Astrocyte (in vitro differentiated cells and primary cell): Measurements from ENCODE around the gene ZNF385B. TPM values are rescaled to one million over a fixed set of nuclear protein-coding genes. Genes with fewer than 3 reads are reported as not detected.

Experiments used
- DNase-seq: peaks from one replicate; pipeline ENCODE4 v3.0.0-alpha.2; 2010; ENCODE audit warnings: low read depth
- FAIRE-seq: peaks from 2 replicates; lab custom pipeline; 2011; peaks lifted over from hg19 to GRCh38; lab: Jason Lieb, UNC
- H2AFZ ChIP-seq: 2 replicates; pipeline ENCODE4 v1.6.0; 2012; ENCODE audit warnings: low read depth, low read length, inconsistent platforms
- H3K27ac ChIP-seq: 2 replicates; pipeline ENCODE4 v1.5.1; 2011; ENCODE audit warnings: low read depth, low read length, inconsistent platforms
- H3K27me3 ChIP-seq: 2 replicates; pipeline ENCODE4 v1.6.0; 2011; ENCODE audit warnings: low read length, inconsistent platforms; ENCODE audit not compliant: insufficient read depth
- H3K36me3 ChIP-seq: 2 replicates; pipeline ENCODE4 v1.5.1; 2011; ENCODE audit warnings: low read length, inconsistent platforms; ENCODE audit not compliant: insufficient read depth
- H3K4me1 ChIP-seq: 2 replicates; pipeline ENCODE4 v1.5.1; 2011; ENCODE audit warnings: low read length, inconsistent platforms; ENCODE audit not compliant: insufficient read depth
- H3K4me2 ChIP-seq: 2 replicates; pipeline ENCODE4 v1.6.0; 2012; ENCODE audit warnings: low read length, inconsistent platforms
- H3K4me3 ChIP-seq: 2 replicates; pipeline ENCODE4 v1.5.1; 2011; ENCODE audit warnings: low read depth, mild to moderate bottlenecking, low read length, inconsistent platforms; ENCODE audit not compliant: insufficient read depth
- H3K79me2 ChIP-seq: 2 replicates; pipeline ENCODE4 v1.6.0; 2012; ENCODE audit warnings: mild to moderate bottlenecking, low read length, inconsistent platforms; ENCODE audit not compliant: insufficient read depth
- H3K9ac ChIP-seq: 2 replicates; pipeline ENCODE4 v1.6.0; 2012; ENCODE audit warnings: mild to moderate bottlenecking, low read length, inconsistent platforms
- H3K9me3 ChIP-seq: 2 replicates; pipeline ENCODE4 v1.5.1; 2012; ENCODE audit warnings: low read depth, mild to moderate bottlenecking, low read length, inconsistent platforms; ENCODE audit not compliant: insufficient read depth
- H4K20me1 ChIP-seq: 2 replicates; pipeline ENCODE4 v1.6.0; 2012; ENCODE audit warnings: low read length, inconsistent platforms; ENCODE audit not compliant: insufficient read depth
- H3K27ac Mint-ChIP-seq: one replicate; pipeline ENCODE4 v1.8.0; 2021; ENCODE audit warnings: mild to moderate bottlenecking, mixed read lengths; ENCODE audit not compliant: unreplicated experiment
- H3K27me3 Mint-ChIP-seq: one replicate; pipeline ENCODE4 v1.8.0; 2021; ENCODE audit warnings: low read depth, mixed read lengths; ENCODE audit not compliant: unreplicated experiment
- H3K36me3 Mint-ChIP-seq: one replicate; pipeline ENCODE4 v1.8.0; 2021; ENCODE audit warnings: low read depth, mixed read lengths; ENCODE audit not compliant: unreplicated experiment
- H3K4me1 Mint-ChIP-seq: one replicate; pipeline ENCODE4 v1.8.0; 2021; ENCODE audit warnings: low read depth, mixed read lengths; ENCODE audit not compliant: unreplicated experiment
- H3K4me3 Mint-ChIP-seq: one replicate; pipeline ENCODE4 v1.8.0; 2021; ENCODE audit warnings: mild to moderate bottlenecking, moderate library complexity, mixed read lengths; ENCODE audit not compliant: unreplicated experiment
- H3K9me3 Mint-ChIP-seq: one replicate; pipeline ENCODE4 v1.8.0; 2021; ENCODE audit warnings: mild to moderate bottlenecking, mixed read lengths; ENCODE audit not compliant: unreplicated experiment
- CTCF ChIP-seq: IDR thresholded peaks from 2 replicates; pipeline ENCODE4 v1.5.1; 2011; ENCODE audit warnings: low read depth, mild to moderate bottlenecking, inconsistent platforms, low read length, moderate library complexity; ENCODE audit not compliant: insufficient read depth
- EZH2 ChIP-seq: IDR thresholded peaks from 2 replicates; pipeline ENCODE4 v1.6.1; 2012; ENCODE audit warnings: mild to moderate bottlenecking, low read length, inconsistent platforms; ENCODE audit not compliant: insufficient read depth
- total RNA-seq: library from RNA; stranded (reverse); gene quantifications from 2 replicates; pipeline ENCODE4 v1.2.1, GENCODE V29; 2021

ZNF385B gene
- total RNA-seq, 1 donor from 2014 or later: 0.27 TPM

- H3K27ac ChIP-seq: no peak overlapping the region
- no peaks in the 10 kb centered on the region for H3K79me2 ChIP-seq
- FAIRE-seq (no peak), DNase-seq (no peak)
- Mint-ChIP-seq H3K9me3 (no peaks in the 10 kb centered on the region), H3K36me3 (no peaks in the 10 kb centered on the region), H3K27ac (no peak overlapping the region), H3K27me3 (peaks cover 5% of the 10 kb centered on the region), H3K4me3 (no peak overlapping the region), H3K4me1 (no peaks in the 10 kb centered on the region)
- no peak overlapping the region for H3K9ac ChIP-seq
- no peak overlapping the region for H3K4me3 ChIP-seq
- no peak for TF ChIP-seq CTCF
- no peak for TF ChIP-seq EZH2
- H4K20me1 ChIP-seq: no peaks in the 10 kb centered on the region
- H3K36me3 ChIP-seq: no peaks in the 10 kb centered on the region
- H2AFZ ChIP-seq: no peak overlapping the region
- H3K4me1 ChIP-seq: no peaks in the 10 kb centered on the region
- H3K27me3 ChIP-seq: peaks cover 2% of the 10 kb centered on the region
- H3K9me3 ChIP-seq: no peaks in the 10 kb centered on the region
- no peak overlapping the region for H3K4me2 ChIP-seq
Observed at GRCh38 chr2:179876266-179876665, 14.9 kb upstream of the ZNF385B start.

GRCh38 chr2:179875864-179876263, 14.5 kb upstream of the ZNF385B start:
- H3K36me3 Mint-ChIP-seq: no peaks in the 10 kb centered on the region
- Histone ChIP-seq H3K79me2 (no peaks in the 10 kb centered on the region), H3K9ac (no peak overlapping the region), H4K20me1 (no peaks in the 10 kb centered on the region), H3K27ac (no peak overlapping the region), H2AFZ (no peak overlapping the region), H3K4me3 (no peak overlapping the region), H3K4me2 (no peak overlapping the region), H3K9me3 (no peaks in the 10 kb centered on the region), H3K36me3 (no peaks in the 10 kb centered on the region), H3K27me3 (peaks cover 2% of the 10 kb centered on the region), H3K4me1 (no peaks in the 10 kb centered on the region)
- no peak for DNase-seq
- no peaks in the 10 kb centered on the region for H3K9me3 Mint-ChIP-seq
- no peak overlapping the region for H3K27ac Mint-ChIP-seq
- peaks cover 5% of the 10 kb centered on the region for H3K27me3 Mint-ChIP-seq
- TF ChIP-seq EZH2 (no peak), CTCF (no peak)
- H3K4me1 Mint-ChIP-seq: no peaks in the 10 kb centered on the region
- H3K4me3 Mint-ChIP-seq: no peak overlapping the region
- no peak for FAIRE-seq

- peaks cover 39% of the 10 kb centered on the region for H3K27me3 Mint-ChIP-seq
- no peak overlapping the region for H3K4me3 Mint-ChIP-seq
- H3K36me3 Mint-ChIP-seq: no peaks in the 10 kb centered on the region
- H3K9me3 Mint-ChIP-seq: no peaks in the 10 kb centered on the region
- Histone ChIP-seq H3K4me2 (no peak overlapping the region), H3K4me3 (no peak overlapping the region), H3K27me3 (peaks cover 33% of the 10 kb centered on the region), H3K36me3 (no peaks in the 10 kb centered on the region), H3K4me1 (peaks cover 4% of the 10 kb centered on the region), H3K9ac (no peak overlapping the region), H3K9me3 (no peaks in the 10 kb centered on the region), H3K79me2 (no peaks in the 10 kb centered on the region), H4K20me1 (no peaks in the 10 kb centered on the region), H2AFZ (no peak overlapping the region), H3K27ac (no peak overlapping the region)
- DNase-seq (no peak), FAIRE-seq (no peak)
- no peaks in the 10 kb centered on the region for H3K4me1 Mint-ChIP-seq
- H3K27ac Mint-ChIP-seq: no peak overlapping the region
- no peak for TF ChIP-seq EZH2
Observed at GRCh38 chr2:179862898-179863458, 1.6 kb upstream of the ZNF385B start.
